ENCODE measurements around the gene PSMB4.
"Not testable (repeated sequence)": the region's sequence is repeated elsewhere in the genome, so short reads cannot be mapped to it uniquely, and the experiment has no call there.

Gene PSMB4

DNA sequence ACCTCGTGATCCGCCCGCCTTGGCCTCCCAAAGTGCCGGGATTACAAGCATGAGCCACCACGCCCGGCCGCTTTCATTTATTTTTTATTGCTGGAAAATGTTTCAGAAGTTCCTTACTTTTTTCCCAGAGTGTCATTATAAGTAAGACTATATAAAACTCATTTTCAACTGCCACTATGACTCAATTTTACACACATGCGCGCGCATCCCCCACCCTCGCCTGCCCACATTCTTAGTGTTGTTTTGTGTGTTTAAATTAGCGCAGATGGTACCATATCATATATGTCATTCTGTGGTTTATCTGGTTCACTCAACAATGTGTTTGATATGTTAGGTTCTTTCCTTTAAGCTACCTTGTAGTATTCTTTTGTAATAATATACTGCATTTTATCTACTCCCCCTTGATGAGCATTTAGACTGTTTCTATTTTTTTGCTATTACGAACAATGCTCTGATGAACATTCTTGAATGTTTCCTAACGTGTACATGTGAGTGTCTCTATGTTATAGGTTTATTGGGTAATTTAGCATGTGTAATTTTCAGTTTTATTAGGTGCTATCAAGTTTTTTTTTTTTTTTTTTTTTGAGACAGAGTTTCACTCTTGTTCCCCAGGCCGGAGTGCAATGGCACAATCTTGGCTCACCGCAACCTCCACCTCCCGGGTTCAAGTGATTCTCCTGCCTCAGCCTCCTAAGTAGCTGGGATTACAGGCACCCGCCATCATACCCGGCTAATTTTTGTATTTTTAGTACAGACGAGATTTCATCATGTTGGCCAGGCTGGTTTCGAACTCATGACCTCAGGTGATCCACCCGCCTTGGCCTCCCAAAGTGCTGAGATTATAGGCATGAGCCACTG lies 8.9 kb upstream of the PSMB4 start:
- not testable (repeated sequence) for DNase-seq (ENCODE audit: low spot score)

DNA sequence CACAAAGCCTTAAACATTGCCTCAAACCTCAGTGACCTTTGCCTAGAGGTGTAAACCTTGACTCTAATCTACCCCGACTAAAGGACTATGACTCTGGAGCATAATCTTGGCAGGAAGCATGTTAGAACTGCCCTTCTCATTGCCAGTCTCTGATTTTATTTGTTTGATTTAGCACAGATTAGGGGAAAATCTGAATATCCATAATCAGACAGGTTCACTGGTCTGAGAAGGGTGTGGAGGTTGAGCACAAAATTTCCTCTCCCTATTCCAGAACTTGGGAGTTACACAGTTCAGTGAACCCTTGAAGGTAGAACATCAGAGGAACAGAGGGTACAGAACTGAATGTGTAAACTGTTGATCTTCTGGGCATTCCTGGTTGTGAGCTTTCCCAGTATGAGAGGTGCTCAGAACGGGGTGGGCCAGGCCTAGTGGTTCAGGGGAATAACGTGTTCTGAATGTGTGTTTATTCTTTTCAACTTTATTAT lies 8.3 kb upstream of the PSMB4 start:
- no peak for DNase-seq (ENCODE audit: low spot score)

DNA sequence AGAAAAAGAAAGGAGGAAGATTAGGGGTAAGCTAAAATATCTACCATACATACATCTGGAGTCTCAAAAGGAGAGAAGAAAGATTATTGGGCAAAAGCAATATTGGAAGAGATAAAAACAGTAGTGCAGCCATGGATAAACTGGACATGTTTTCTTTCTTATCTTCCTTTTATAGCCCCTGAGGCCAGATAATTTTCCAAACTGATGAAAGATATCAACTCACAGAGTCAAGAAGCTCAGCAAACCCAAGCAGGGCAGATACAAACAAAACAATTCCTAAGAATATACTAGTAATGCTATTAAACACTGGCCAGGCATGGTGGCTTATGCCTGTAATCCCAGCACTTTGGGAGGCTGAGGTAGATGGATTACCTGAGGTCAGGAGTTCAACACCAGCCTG lies 5.8 kb upstream of the PSMB4 start:
- no peak for DNase-seq (ENCODE audit: low spot score)

DNA sequence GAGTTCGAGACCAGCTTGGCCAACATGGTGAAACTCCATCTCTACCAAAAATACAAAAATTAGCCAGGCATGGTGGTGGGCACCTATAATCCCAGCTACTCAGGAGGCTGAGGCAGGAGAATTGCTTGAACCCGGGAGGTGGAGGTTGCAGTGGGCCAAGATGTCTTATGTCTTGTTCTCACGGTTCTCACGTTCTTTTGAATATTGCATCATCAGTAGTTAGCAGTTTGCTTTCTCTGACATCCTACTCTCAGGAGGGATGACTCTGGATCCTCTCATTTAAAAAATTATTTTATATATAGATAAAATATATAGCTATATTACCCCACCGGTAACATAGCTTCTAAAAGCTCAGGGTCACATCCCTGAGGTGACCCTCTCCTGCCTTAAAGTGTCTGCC lies 3.1 kb upstream of the PSMB4 start:
- not testable (repeated sequence) for DNase-seq (ENCODE audit: low spot score)

DNA sequence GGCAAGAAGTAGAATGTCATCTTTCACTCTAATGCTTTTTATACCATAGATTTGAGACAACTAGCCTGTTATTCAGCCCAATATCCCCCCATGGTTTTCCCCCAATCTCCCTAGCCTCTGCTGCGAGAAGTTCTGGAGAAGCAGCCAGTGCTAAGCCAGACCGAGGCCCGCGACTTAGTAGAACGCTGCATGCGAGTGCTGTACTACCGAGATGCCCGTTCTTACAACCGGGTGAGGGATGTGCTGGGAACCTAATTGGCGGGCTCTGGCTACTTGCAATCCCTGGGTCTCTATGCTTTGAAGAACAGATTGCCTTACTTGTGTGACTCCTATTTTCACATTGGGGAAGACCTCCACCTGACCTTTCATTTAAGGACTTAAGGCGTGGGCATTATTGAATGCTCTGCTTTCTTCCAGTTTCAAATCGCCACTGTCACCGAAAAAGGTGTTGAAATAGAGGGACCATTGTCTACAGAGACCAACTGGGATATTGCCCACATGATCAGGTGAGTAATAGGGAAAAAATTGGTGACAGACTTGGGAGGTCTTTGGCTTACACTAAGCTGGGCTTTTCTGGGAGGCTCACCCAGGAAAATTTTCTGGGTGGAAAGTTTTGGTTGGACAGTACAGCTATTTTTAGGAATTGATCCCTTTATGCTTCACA lies 1.9 kb downstream of the PSMB4 start:
- DNase-seq (ENCODE audit: low spot score): no peak

DNA sequence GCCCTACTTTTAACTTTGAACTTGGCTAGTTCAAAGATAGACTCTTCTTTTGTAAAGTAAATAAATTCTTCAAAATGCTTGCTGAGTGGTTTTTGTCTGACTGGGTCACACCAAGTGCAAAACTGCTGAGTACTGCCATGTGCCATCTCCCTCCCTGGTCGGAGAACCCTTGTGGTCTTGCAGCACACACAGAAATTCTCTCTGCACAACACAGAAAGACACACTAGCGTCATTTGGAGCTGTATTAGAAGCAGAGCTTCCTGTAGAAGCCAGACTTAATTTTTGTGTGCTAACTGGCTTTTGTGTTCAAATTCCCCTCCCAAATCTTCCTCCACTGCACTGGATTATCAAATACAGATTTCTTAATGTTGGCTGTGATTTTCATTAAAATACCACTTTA lies 2.5 kb downstream of the PSMB4 start:
- DNase-seq (ENCODE audit: low spot score): no peak

DNA sequence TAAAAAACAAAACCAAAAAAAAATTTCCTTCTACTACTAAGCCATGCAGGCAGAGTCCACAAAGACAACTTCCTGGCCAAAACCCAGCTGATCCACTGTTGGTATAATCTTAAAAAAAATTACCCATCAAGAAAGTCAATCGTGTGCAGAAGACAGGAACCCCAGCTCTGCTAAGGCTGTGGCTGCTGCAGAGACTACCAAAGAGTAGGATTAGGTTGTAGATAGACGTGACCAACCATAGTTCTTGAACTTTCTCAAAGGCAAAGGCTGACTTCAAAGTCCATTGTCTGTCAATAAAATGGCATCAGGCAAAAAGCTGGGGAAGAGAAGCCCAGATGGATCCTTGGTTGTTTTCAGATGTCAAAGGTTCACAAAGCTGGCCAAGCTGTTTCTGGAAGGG lies 3.4 kb downstream of the PSMB4 start:
- no peak for DNase-seq (ENCODE audit: low spot score)

DNA sequence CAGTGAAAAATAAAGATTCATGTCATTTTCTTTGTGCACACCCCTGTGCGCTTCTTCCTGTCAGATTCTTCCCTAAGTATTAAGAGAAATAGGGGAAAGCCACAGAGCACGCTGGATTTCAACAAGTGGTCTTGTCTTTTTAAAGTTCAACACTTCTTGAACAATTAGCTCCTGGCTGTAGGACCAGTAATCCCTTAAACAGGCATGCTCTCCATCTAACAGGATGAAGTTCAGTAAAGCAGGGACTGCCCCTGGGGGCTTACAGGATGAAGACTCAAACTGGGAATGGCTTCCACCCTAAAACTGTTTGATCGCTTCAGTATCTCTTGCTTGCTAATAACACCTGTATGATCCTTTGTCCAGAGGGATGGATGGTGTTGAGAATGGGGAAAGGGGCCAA lies 4.2 kb downstream of the PSMB4 start:
- no peak for DNase-seq (ENCODE audit: low spot score)

DNA sequence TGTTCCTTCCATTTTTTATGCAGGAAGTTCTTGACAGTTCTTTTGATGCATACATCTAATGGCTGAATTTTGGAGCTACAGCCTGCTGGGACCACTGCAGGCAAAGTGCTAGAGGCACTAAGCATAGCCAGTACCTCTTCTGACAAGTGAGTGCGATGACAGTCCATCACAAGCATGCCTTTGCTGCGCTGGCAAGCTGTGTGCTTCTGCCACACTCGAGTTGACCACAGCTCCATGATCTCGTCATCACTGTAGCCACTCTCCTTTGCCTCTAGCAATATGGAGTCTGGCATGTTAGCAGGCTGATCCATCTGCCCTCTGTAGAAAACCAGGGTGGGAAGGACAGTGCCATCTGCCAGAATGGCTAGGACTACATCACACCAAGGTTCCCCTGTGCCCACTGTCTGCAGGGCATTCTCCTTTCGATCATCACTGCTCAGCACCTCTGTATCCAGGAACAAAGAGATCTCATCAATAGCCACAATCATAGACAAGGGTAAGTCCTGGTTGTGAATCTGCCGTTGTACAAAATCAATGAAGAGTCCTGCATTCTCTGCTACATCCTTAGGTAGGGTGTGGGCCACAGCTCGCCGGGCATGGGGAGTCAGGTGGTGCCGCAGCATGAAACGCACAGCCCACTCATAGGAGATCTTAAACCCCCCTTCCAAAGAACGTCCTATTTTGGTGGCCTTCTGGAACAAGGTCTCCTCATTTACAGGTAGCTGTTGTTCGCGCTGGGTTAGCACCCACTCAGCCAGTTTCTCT lies 6.0 kb downstream of the PSMB4 start:
- DNase-seq (ENCODE audit: low spot score): no peak

DNA sequence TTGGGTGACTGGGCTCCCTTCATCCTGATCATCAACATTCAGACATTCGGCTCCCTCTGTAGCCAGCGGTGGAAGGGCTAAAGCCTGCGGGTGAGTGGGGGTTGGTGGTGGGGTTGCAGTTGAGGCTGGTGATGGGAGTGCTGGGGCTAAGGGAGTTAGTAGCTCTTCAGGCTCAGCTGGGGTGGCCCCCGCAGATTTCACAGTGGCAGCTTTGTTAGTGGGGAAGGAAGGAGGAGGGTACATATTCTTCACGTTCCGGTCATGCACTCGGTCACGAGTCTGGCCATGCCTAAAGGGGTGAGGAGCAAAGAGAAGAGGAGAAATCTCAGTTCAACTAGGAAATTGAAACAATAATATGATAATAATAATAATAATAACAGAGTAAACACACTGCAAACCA lies 6.8 kb downstream of the PSMB4 start:
- no peak for DNase-seq (ENCODE audit: low spot score)

DNA sequence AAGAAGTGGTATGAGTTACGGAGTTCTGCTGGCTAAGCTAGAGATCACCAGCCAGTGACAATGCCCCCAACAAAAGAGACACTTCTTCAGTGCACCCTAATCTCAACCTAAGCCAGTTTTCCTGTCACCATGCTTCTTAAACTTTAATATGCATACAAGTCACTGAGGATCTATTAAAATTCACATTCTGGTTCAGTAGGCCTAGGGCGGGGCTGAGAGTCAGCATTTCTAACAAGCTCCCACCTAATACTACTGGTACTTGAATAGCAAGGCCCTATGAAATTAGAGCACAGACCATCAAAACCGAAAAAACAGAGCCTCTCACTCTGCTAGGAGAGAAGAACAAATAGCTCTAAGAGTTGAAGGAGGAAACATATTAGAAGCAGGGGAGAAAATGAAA lies 7.9 kb downstream of the PSMB4 start:
- no peak for DNase-seq (ENCODE audit: low spot score)

DNA sequence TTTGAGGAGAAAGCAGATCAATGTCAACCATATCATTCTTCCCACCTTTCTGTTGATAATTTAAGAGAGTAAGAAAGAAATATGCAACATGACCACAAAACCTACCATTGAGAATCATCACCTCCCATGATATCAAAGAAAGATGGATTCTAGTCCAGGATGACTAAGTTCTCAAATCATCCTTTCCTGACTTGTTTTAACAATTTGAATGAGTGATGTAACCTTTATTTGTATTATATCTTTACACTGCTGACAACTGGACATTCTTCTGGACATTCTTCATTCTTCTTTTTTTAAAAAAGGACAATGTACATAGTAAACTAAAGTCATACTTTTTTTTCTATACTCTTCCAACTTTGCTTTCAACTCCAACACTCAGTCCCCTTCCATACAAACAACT lies 9.5 kb downstream of the PSMB4 start:
- DNase-seq (ENCODE audit: low spot score): no peak

DNA sequence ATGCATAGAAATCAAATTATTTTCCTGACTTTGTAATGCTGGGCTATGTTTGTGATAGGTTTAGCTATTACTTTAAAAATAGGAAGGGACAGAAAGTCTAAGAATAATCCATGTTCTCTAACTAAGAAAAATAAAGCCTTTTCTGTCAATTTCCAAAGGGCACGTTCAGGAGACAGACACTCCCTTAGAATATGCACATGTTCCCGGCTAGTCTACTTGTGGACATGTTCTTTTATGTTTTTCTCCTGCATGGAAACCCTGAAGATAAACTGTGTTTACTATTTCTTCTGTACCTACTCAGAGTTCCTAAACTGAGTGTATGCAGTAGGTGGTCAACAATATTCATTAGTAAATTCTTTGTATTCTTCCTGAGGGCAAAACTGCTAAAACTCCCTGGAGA lies 12.5 kb downstream of the PSMB4 start:
- no peak for DNase-seq (ENCODE audit: low spot score)

DNA sequence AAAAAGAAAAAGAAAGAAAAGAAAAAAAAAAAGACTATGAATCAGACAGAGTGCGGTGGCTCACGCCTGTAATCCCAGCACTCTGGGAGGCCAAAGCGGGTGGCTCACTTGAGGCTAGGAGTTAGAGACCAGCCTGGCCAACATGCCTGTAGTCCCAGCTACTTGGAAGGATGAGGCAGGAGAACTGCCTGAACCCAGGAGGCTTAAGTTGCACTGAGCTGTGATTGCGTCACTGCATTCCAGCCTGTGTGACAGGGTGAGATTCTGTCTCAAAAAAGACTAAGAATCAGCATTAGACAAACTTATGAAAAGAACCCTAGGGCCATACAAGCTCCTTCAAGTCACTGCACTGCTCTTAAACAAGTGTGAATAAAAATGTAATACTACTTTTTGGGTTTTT lies 16.9 kb downstream of the PSMB4 start:
- no peak for DNase-seq (ENCODE audit: low spot score)

DNA sequence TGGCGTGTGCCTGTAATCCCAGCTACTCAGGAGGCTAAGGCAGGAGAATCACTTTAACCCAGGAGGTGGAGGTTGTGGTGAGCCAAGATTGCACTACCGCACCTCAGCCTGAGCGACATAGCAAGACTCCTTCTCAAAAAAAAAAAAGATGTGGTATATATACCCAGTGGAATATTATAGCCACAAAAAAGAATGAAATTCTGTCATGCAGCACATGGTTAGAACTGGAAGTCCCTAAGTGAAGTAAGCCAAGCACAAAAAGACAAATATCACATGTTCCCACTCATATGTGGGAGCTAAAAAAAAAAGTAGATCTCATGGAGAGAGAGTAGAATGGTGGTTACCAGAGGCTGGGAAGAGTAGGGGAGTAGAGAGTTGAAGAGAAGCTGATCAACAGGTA lies 18.7 kb downstream of the PSMB4 start:
- DNase-seq (ENCODE audit: low spot score): no peak

DNA sequence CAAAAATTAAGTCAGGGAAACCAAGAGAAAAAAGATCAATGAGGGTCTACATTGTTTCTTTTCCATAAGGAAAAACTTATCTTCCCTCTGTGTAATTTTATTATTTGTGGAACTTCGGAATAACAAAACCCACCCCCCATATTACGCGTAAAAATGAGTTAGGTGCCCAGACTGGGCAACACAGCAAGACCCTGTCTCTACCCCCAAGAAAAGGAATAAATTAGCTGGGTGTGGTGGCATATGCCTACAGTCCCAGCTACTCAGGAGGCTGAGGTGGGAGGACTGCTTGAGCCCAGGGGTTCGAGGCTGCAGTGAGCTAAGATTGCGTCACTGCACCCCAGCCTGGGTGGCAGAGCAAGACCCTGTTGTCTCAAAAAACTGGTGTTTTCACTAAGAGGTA lies 20.4 kb downstream of the PSMB4 start:
- DNase-seq (ENCODE audit: low spot score): no peak

DNA sequence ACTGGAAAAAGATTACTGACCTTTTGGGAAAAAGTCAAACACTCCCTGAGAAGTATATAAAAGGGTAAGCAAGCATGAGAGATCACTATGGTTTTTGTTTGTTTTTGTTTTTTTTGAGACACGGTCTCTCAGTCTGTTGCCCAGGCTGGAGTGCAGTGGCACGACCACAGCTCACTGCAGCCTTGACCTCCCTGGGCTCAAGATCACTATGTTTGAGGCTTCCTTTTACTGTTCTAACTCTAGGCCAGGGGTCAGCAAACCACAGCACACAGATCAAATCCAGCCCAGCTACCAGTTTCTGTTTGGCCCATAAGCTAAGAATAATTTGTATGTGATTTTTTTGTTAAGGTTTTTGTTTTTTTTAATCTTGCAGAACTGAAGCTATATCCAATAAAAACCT lies 25.7 kb downstream of the PSMB4 start:
- no peak for DNase-seq (ENCODE audit: low spot score)

DNA sequence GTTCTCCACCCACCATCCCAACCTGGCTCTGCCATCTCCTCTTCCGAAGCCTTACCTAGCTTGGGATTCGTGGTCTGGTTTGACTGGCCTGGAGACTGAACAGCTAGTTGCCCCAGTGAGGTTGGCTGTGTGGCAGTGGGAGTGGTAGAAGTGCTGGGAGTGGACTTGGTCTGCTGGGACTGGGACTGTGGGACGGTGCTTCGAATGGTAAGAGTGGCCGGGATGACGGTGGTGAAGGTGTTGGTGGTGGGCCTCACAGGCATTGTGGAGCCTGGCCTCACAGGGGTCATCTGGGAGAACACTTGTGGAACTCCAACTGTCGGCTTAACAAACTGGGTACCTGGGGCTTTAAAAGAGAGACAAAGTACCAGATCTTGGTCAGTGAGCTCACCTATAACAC lies 28.7 kb downstream of the PSMB4 start:
- no peak for DNase-seq (ENCODE audit: low spot score)

DNA sequence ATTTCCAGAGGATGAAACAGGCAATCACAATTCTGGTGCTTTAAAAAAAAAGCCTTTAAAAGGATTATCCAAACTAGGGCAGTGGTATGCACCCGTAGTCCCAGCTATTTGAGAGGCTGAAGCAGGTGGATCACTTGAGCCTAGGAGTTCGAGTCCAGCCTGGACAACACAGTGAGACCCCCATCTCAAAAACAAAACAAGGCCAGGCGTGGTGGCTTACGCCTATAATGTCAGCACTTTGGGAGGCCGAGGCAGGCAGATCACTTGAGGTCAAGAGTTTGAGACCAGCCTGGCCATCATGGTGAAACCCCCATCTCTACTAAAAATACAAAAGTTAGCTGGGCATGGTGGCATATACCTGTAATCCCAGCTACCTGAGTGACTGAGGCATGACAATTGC lies 34.5 kb downstream of the PSMB4 start:
- DNase-seq (ENCODE audit: low spot score): not testable (repeated sequence)

DNA sequence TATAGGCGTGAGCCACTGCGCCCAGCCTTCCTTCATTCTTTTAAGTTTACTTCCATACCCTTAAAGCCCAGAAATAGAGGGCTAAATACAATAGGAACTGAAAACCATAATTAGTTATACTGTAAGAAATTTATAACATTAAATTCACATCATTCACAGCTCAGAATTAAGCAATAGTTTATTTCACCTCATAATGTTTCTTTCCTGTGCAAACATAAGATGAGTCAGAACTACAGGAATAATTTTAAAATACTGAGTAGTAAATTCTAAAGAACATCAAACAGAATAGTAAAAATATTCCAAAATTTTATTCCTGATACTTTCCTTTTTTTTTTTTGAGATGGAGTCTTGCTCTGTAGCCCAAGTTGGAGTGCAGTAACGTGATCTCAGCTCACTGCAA lies 35.8 kb downstream of the PSMB4 start:
- DNase-seq (ENCODE audit: low spot score): no peak

DNA sequence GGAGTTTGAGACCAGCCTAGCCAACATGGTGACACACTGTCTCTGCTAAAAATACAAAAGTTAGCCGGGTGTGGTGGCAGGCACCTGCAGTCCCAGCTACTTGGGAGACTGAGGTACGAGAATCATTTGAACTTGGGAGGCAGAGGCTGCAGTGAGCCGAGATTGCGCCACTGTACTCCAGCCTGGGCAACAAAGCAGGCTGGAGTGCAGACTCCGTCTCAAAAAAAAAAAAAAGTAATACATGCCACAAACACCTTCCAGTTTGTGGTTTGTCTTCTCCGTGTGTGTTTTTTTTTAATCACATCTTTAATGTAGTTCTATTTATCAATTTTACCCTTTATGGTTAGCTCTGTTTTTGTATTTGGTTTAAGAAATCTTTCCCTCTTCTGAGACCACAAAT lies 37.6 kb downstream of the PSMB4 start:
- no peak for DNase-seq (ENCODE audit: low spot score)

DNA sequence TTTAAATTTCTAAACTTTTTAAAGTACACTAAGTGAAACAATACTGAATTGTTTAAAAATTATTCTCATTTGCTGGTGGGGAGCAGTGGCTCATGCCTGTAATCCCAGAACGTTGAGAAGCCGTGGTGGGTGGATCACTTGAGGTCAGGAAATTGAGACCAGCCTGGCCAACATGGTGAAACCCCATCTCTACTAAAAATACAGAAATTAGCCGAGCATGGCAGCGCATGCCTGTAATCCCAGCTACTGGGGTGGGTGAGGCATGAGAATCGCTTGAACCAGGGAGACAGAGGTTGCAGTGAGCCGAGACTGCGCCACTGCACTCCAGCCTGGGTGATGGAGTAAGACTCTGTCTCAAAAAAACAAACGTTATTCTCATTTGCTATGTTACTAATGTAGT lies 38.0 kb downstream of the PSMB4 start:
- DNase-seq (ENCODE audit: low spot score): not testable (repeated sequence)

All from HuH-7 (cell line).